HepG2 (cell line): ENCODE results near the gene SRRM2. TPM values are rescaled to one million over a fixed set of nuclear protein-coding genes. Genes with fewer than 3 reads are reported as not detected.

Source experiments
- ATAC-seq: fragments of 200-7000 bp; cut with Tn5 transposase; 3 replicates; pipeline ENCODE4 v1.9.1; 2020; ENCODE audit warnings: mild to moderate bottlenecking, moderate library complexity
- BruUV-seq: library from RNA; stranded (reverse); fragments of 400-500 nt; replicated peaks from 2 replicates; lab custom pipeline; 2021; lab: Mats Ljungman, UMichigan
- CTCF ChIA-PET: fragments of 300-600 bp; formaldehyde crosslinking; extraction: SDS; loops from one replicate; lab custom pipeline; 2021; ENCODE audit warnings: low total read pairs, inconsistent platforms, low intra/inter-chr PET ratio; lab: Yijun Ruan, JAX
- POLR2A ChIA-PET: fragments of 350-600 bp; sonication (Branson Sonifier 250); formaldehyde crosslinking; loops from one replicate; lab custom pipeline; 2020; ENCODE audit warnings: antibody characterized with exemption, inconsistent platforms; lab: Yijun Ruan, JAX
- DNase-seq: peaks from one replicate; pipeline ENCODE4 v3.0.0-alpha.2; 2015; ENCODE audit warnings: low spot score
- FAIRE-seq: peaks from 3 replicates; lab custom pipeline; 2011; peaks lifted over from hg19 to GRCh38; lab: Jason Lieb, UNC
- H2AFZ ChIP-seq: one replicate; pipeline ENCODE4 v1.6.1; 2011; ENCODE audit warnings: low read length, inconsistent platforms
- H3K27ac ChIP-seq: fragments of 300-600 bp; 3 replicates; pipeline ENCODE4 v1.8.0; 2011; ENCODE audit warnings: mixed run types, mild to moderate bottlenecking, mixed read lengths, low read length, inconsistent platforms; ENCODE audit not compliant: insufficient read depth; ENCODE audit errors: extremely low read length
- H3K27me3 ChIP-seq, 2 experiments: fragments of 200-600 bp in 1 of 2; 2 replicates in 1 of 2; 3 replicates in 1 of 2; pipeline versions ENCODE4 v1.6.0 to v1.8.0; 2011; ENCODE audit warnings: low read length in 2 of 2, mild to moderate bottlenecking in 2 of 2, moderate library complexity in 2 of 2, inconsistent platforms in 1 of 2; ENCODE audit not compliant: insufficient read depth in 2 of 2, control insufficient read depth in 1 of 2
- H3K36me3 ChIP-seq, 2 experiments: fragments of 200-600 bp in 1 of 2; replicated peaks in 1 of 2; 2 replicates in 1 of 2; 3 replicates in 1 of 2; pipeline versions ENCODE4 v1.5.1 to v1.8.0; 2011; ENCODE audit warnings: low read length in 2 of 2, inconsistent platforms in 1 of 2; ENCODE audit not compliant: insufficient read depth in 2 of 2, control insufficient read depth in 1 of 2
- H3K4me1 ChIP-seq: 2 replicates; pipeline ENCODE4 v1.5.1; 2012; ENCODE audit warnings: low read length, inconsistent platforms; ENCODE audit not compliant: insufficient read depth
- H3K4me2 ChIP-seq: 2 replicates; pipeline ENCODE4 v1.6.0; 2011; ENCODE audit warnings: low read depth, low read length, inconsistent platforms
- H3K4me3 ChIP-seq, 3 experiments: fragments of 200-600 bp in 1 of 3; sonication (generic), shearing (Covaris generic) in 1 of 3; replicated peaks in 1 of 3; 2 replicates each; pipeline ENCODE4 v1.5.1; 2011 to 2016; ENCODE audit warnings: low read length in 3 of 3, inconsistent platforms in 2 of 3, low read depth in 2 of 3, mild to moderate bottlenecking in 2 of 3, control low read depth in 1 of 3, mixed read lengths in 1 of 3; ENCODE audit not compliant: insufficient read depth in 1 of 3
- H3K79me2 ChIP-seq: one replicate; pipeline ENCODE4 v1.6.1; 2011; ENCODE audit warnings: low read length, inconsistent platforms; ENCODE audit not compliant: insufficient read depth
- H3K9ac ChIP-seq: 2 replicates; pipeline ENCODE4 v1.6.0; 2011; ENCODE audit warnings: mild to moderate bottlenecking, low read depth, low read length, inconsistent platforms; ENCODE audit not compliant: insufficient read depth
- H3K9me3 ChIP-seq: 2 replicates; pipeline ENCODE4 v1.5.1; 2012; ENCODE audit warnings: mild to moderate bottlenecking, low read length
- H4K20me1 ChIP-seq: 2 replicates; pipeline ENCODE4 v1.6.0; 2011; ENCODE audit warnings: inconsistent platforms, mild to moderate bottlenecking, low read length, moderate library complexity; ENCODE audit not compliant: insufficient read depth
- ADNP ChIP-seq: sonication (generic); formaldehyde crosslinking; IDR thresholded peaks from 2 replicates; pipeline ENCODE4 v1.4.0; 2020; ENCODE audit warnings: missing genetic modification reagents
- MBD4 ChIP-seq: IDR thresholded peaks from 2 replicates; pipeline ENCODE4 v1.6.1; 2012; ENCODE audit warnings: low read length, inconsistent platforms, borderline replicate concordance
- ZNF335 ChIP-seq: sonication (generic); formaldehyde crosslinking; IDR thresholded peaks from 2 replicates; pipeline ENCODE4 v1.4.0; 2020; ENCODE audit warnings: missing genetic modification reagents
- ZNF337 ChIP-seq: sonication (generic); formaldehyde crosslinking; IDR thresholded peaks from 2 replicates; pipeline ENCODE4 v1.5.1; 2020; ENCODE audit warnings: missing genetic modification reagents, low read depth, mild to moderate bottlenecking, borderline replicate concordance
- WGBS: methylation state at CpG from one replicate; pipeline ENCODE4 v1.1.6; 2017; ENCODE audit warnings: low lambda C conversion rate; 5-methylcytosine and 5-hydroxymethylcytosine counted together
- in situ Hi-C: cut with HindIII; loops from 2 replicates; pipeline ENCODE4 v1.10.0; 2017; ENCODE audit warnings: low pct_unique_long_range_greater_than_20kb; ENCODE audit not compliant: extremely low pct_ligation_motif_present
- intact Hi-C: fragments of 100-400 bp; cut with micrococcal nuclease; formaldehyde crosslinking; loops from one replicate; pipeline ENCODE4 v1.10.0; 2022; ENCODE audit not compliant: unreplicated experiment
- polyA plus RNA-seq, 8 experiments: library from polyadenylated mRNA; depleted of rRNA in 3 of 8; stranded (reverse) in 7 of 8; unstranded in 1 of 8; fragments of >200 nt; fragmentation: Illumina TruSeq in 4 of 8; extraction: Trizol in 4 of 8; gene quantifications; 2 replicates each; pipeline versions ENCODE4 v1.2.1 to v1.2.3, GENCODE V29; 2011 to 2016; ENCODE audit warnings: low read depth in 4 of 8, missing spikeins in 1 of 8, mixed read lengths in 1 of 8; ENCODE audit not compliant: insufficient read depth in 1 of 8
- total RNA-seq, 5 experiments: library from RNA; depleted of rRNA; stranded (reverse); fragments of >200 nt; fragmentation: Illumina TruSeq; extraction: Trizol; gene quantifications; 2 replicates each; pipeline ENCODE4 v1.2.3, GENCODE V29; 2016; ENCODE audit warnings: low read depth in 1 of 5
- TF ChIP-seq, protein P1 (sequence below): sonication (generic); formaldehyde crosslinking; IDR thresholded peaks from 2 replicates; pipeline ENCODE4 v1.4.0; 2020; ENCODE audit warnings: missing genetic modification reagents
- TF ChIP-seq, protein P2 (sequence below): sonication (generic); formaldehyde crosslinking; IDR thresholded peaks from 2 replicates; pipeline ENCODE4 v1.4.0; 2020; ENCODE audit warnings: missing genetic modification reagents
- TF ChIP-seq, protein P3 (sequence below): sonication (generic); formaldehyde crosslinking; IDR thresholded peaks from 2 replicates; pipeline ENCODE4 v1.4.0; 2020; ENCODE audit warnings: missing genetic modification reagents, low read depth, mild to moderate bottlenecking, borderline replicate concordance
- TF ChIP-seq, protein P4 (sequence below), 2 experiments: fragments of 450-650 bp in 1 of 2; sonication (generic) in 1 of 2; formaldehyde crosslinking in 1 of 2; IDR thresholded peaks; 2 replicates each; pipeline versions ENCODE4 v1.6.1 to v1.8.0; 2016 to 2022; ENCODE audit warnings: antibody characterized with exemption in 1 of 2, mild to moderate bottlenecking in 1 of 2, missing genetic modification reagents in 1 of 2

SRRM2 gene
- total and polyA plus RNA-seq, 2 of the 13 experiments (the other 11 are each of a cell fraction or from before 2014, with no cell fraction given) = 50.4 to 112 TPM

DNA sequence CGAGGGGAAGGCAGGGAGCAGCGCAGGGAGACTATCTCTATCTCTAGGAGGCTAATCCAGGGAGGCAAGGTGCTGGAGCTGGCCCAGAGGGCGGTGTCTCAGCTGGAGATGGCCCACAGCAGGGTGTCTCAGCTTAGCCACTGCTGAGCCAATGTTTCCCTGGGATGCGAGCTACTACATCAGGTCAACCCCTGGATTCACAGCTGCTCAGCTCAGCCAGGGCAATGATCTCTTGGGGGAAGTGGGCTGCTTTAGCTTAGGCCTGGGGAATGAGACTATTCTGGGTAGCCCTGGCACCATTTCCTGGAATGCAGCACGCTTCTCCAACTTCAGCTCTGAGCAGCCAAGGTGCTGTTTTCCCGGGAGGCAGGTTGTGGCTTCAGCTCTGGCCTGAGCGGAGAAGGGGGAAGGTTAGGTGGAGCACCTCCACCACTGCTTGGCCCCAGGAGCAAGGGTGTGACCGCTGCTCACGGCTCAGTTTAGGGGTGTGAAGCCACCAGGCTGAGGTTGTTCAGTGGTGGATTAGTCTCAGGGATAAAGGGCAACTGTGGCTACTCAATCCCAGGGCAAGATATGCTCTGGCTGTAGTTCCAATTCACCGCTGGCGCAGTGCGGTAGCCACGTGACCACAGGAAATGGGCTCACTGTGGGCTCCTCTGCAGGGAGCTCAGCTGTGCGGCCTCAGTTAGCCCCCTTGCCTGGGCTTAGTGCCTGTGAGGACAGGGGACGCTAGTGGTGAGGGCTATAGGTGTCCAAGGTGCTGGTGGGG, 59.4 kb downstream of the SRRM2 start:
- H3K79me2 ChIP-seq = no peaks in the 10 kb centered on the region
- no peak overlapping the region for H3K4me3 ChIP-seq
- H3K27me3 ChIP-seq = peaks cover 5 to 45% of the 10 kb centered on the region in 2 experiments; a peak in 4 of 5 replicates
- no peaks in the 10 kb centered on the region for H4K20me1 ChIP-seq
- DNase-seq (no peak), FAIRE-seq (no peak), ATAC-seq (no peak)
- H3K36me3 ChIP-seq = no peaks in the 10 kb centered on the region
- ChIA-PET CTCF (no interaction called here), POLR2A (interaction anchor here (1.2 kb wide), 1 partner anchor 18 kb away, joined by 3 read pairs; the partner anchor contains the start of gene ZG16B)
- peaks cover 19% of the 10 kb centered on the region for H3K4me1 ChIP-seq
- BruUV-seq = no TSS peak
- H2AFZ ChIP-seq = no peak overlapping the region
- in situ Hi-C loops (no loop called here), intact Hi-C loops (no loop called here)
- no peak overlapping the region for H3K4me2 ChIP-seq
- no peak overlapping the region for H3K9ac ChIP-seq
- H3K9me3 ChIP-seq = no peaks in the 10 kb centered on the region
- 40% methylated on average over 2 of the region's 15 CpGs for WGBS
- H3K27ac ChIP-seq = no peak overlapping the region
- TF ChIP-seq ZNF335 (CRISPR knock-in tag) (no peak), ZNF337 (CRISPR knock-in tag) (no peak), ADNP (no peak), MBD4 (no peak)
- TF ChIP-seq, protein P1, sequence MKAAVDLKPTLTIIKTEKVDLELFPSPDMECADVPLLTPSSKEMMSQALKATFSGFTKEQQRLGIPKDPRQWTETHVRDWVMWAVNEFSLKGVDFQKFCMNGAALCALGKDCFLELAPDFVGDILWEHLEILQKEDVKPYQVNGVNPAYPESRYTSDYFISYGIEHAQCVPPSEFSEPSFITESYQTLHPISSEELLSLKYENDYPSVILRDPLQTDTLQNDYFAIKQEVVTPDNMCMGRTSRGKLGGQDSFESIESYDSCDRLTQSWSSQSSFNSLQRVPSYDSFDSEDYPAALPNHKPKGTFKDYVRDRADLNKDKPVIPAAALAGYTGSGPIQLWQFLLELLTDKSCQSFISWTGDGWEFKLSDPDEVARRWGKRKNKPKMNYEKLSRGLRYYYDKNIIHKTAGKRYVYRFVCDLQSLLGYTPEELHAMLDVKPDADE = no peak
- TF ChIP-seq, protein P2, sequence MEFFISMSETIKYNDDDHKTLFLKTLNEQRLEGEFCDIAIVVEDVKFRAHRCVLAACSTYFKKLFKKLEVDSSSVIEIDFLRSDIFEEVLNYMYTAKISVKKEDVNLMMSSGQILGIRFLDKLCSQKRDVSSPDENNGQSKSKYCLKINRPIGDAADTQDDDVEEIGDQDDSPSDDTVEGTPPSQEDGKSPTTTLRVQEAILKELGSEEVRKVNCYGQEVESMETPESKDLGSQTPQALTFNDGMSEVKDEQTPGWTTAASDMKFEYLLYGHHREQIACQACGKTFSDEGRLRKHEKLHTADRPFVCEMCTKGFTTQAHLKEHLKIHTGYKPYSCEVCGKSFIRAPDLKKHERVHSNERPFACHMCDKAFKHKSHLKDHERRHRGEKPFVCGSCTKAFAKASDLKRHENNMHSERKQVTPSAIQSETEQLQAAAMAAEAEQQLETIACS (CRISPR knock-in tag) = no peak
- TF ChIP-seq, protein P3, sequence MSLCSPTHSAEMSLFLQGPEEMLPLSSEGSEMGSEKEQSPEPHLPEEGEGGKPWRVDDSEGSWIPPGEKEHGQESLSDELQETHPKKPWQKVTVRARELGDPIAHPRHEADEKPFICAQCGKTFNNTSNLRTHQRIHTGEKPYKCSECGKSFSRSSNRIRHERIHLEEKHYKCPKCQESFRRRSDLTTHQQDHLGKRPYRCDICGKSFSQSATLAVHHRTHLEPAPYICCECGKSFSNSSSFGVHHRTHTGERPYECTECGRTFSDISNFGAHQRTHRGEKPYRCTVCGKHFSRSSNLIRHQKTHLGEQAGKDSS (CRISPR knock-in tag) = no peak
- TF ChIP-seq, protein P4, sequence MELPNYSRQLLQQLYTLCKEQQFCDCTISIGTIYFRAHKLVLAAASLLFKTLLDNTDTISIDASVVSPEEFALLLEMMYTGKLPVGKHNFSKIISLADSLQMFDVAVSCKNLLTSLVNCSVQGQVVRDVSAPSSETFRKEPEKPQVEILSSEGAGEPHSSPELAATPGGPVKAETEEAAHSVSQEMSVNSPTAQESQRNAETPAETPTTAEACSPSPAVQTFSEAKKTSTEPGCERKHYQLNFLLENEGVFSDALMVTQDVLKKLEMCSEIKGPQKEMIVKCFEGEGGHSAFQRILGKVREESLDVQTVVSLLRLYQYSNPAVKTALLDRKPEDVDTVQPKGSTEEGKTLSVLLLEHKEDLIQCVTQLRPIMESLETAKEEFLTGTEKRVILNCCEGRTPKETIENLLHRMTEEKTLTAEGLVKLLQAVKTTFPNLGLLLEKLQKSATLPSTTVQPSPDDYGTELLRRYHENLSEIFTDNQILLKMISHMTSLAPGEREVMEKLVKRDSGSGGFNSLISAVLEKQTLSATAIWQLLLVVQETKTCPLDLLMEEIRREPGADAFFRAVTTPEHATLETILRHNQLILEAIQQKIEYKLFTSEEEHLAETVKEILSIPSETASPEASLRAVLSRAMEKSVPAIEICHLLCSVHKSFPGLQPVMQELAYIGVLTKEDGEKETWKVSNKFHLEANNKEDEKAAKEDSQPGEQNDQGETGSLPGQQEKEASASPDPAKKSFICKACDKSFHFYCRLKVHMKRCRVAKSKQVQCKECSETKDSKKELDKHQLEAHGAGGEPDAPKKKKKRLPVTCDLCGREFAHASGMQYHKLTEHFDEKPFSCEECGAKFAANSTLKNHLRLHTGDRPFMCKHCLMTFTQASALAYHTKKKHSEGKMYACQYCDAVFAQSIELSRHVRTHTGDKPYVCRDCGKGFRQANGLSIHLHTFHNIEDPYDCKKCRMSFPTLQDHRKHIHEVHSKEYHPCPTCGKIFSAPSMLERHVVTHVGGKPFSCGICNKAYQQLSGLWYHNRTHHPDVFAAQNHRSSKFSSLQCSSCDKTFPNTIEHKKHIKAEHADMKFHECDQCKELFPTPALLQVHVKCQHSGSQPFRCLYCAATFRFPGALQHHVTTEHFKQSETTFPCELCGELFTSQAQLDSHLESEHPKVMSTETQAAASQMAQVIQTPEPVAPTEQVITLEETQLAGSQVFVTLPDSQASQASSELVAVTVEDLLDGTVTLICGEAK (IDR thresholded peaks at IDR 0.05) = no peak
- TF ChIP-seq, protein P4 (CRISPR knock-in tag; IDR thresholded peaks at IDR 0.05) = no peak
